Lower leg skin (tissue), 4 donors: ENCODE measurements around the gene CLEC19A. TPM values are rescaled to one million over a fixed set of nuclear protein-coding genes. Genes with fewer than 3 reads are reported as not detected.
A peak's percentile ranks its signal among the peaks of the same experiment; 100 is the strongest.
"Not testable (repeated sequence)": the region's sequence is repeated elsewhere in the genome, so short reads cannot be mapped to it uniquely, and the experiment has no call there.

Experiments used
- DNase-seq, 2 donors: peaks; one replicate each; pipeline ENCODE4 v3.0.0-alpha.2; 2019; ENCODE audit warnings: low spot score in 2 of 2
- H3K4me3 ChIP-seq: fragments of 200-600 bp; sonication (generic); 2 replicates; pipeline ENCODE4 v1.5.1; 2017; ENCODE audit warnings: mild to moderate bottlenecking, low read depth; ENCODE audit not compliant: poor library complexity, severe bottlenecking
- CTCF ChIP-seq, 3 donors: fragments of 450-650 bp; IDR thresholded peaks; one replicate each; pipeline ENCODE4 v1.5.1; 2016; ENCODE audit warnings: antibody characterized with exemption in 3 of 3, mild to moderate bottlenecking in 3 of 3, moderate library complexity in 2 of 3
- POLR2A ChIP-seq, 2 donors: fragments of 450-650 bp; IDR thresholded peaks; one replicate each; pipeline ENCODE4 v1.6.1; 2016 to 2017; ENCODE audit warnings: antibody characterized with exemption in 2 of 2, mild to moderate bottlenecking in 1 of 2, moderate library complexity in 1 of 2
- whole genome bisulfite sequencing, 2 donors: methylation state at CpG; one replicate each; pipeline ENCODE4 v1.1.5; 2018; 5-methylcytosine and 5-hydroxymethylcytosine counted together
- intact Hi-C: fragments of 100-400 bp; cut with DNase I; formaldehyde crosslinking; loops from one replicate; pipeline ENCODE4 v1.15.0; 2023; ENCODE audit warnings: low total_unique reads
- total RNA-seq, 4 donors: library from RNA; depleted of rRNA; stranded (reverse); fragments of >200 nt; gene quantifications; one replicate each; pipeline ENCODE4 v1.1.0, GENCODE V29; 2016

The CLEC19A gene
- total RNA-seq, 4 donors from 2014 or later, result not detected

GRCh38 chr16:19309178-19309577, 23.6 kb downstream of the CLEC19A start:
- intact Hi-C loops, result no loop called here
- 82 to 83% methylated on average over 5 of the region's 5 CpGs for WGBS, 2 donors
- DNase-seq, result peak in 1 of 2 donors; percentile 17
- TF ChIP-seq POLR2A (IDR thresholded peaks at IDR 0.05) (no peak), CTCF (IDR thresholded peaks at IDR 0.05) (no peak)
- no peak overlapping the region for H3K4me3 ChIP-seq

GRCh38 chr16:19314718-19315425, 29.3 kb downstream of the CLEC19A start:
- DNase-seq, result peak in 1 of 2 donors; percentile 23
- no peak overlapping the region for H3K4me3 ChIP-seq
- TF ChIP-seq CTCF (IDR thresholded peaks at IDR 0.05) (no peak), POLR2A (IDR thresholded peaks at IDR 0.05) (no peak)
- WGBS, 2 donors, result 77 to 82% methylated on average over 2 of the region's 2 CpGs
- intact Hi-C loops, result no loop called here

- DNase-seq, result peak in 1 of 2 donors; percentile 15
- TF ChIP-seq CTCF (IDR thresholded peaks at IDR 0.05) (no peak), POLR2A (IDR thresholded peaks at IDR 0.05) (no peak)
- WGBS, 2 donors, result 63 to 70% methylated on average over 5 of the region's 5 CpGs
- intact Hi-C loops, result no loop called here
- H3K4me3 ChIP-seq, result no peak overlapping the region
Measured at GRCh38 chr16:19315889-19316433, 30.4 kb downstream of the CLEC19A start.

GRCh38 chr16:19316846-19317245, 31.3 kb downstream of the CLEC19A start:
- no peak for TF ChIP-seq POLR2A (IDR thresholded peaks at IDR 0.05)
- no peak for TF ChIP-seq CTCF (IDR thresholded peaks at IDR 0.05)
- peak in 1 of 2 donors; percentile 18 for DNase-seq
- no peak overlapping the region for H3K4me3 ChIP-seq
- 43 to 54% methylated on average over 7 of the region's 7 CpGs for WGBS, 2 donors
- intact Hi-C loops, result no loop called here

- DNase-seq, intact Hi-C loops, H3K4me3 ChIP-seq: not testable (repeated sequence)
- WGBS, 2 donors, result 88 to 96% methylated on average over 2 of the region's 2 CpGs
Measured at GRCh38 chr16:19321186-19321585, 35.7 kb downstream of the CLEC19A start.

- intact Hi-C loops, result no loop called here
- no peak for TF ChIP-seq CTCF (IDR thresholded peaks at IDR 0.05)
- TF ChIP-seq POLR2A (IDR thresholded peaks at IDR 0.05), result no peak
- H3K4me3 ChIP-seq, result no peak overlapping the region
- no peak for DNase-seq
- 53 to 64% methylated on average over 3 of the region's 3 CpGs for WGBS, 2 donors
Measured at GRCh38 chr16:19323596-19323995, 38.1 kb downstream of the CLEC19A start.
